OCI-LY1 (cell line): ENCODE measurements around the gene TRUB1.

Experiments
- EZH2 ChIP-seq: fragments of 200-600 bp; sonication (generic), shearing (Covaris generic); IDR thresholded peaks from 2 replicates; pipeline ENCODE4 v1.8.0; 2017; ENCODE audit warnings: borderline replicate concordance, mixed run types, mild to moderate bottlenecking, antibody characterized with exemption, low read length, moderate library complexity, mixed read lengths
- TF ChIP-seq, protein P1 (sequence below): fragments of 200-600 bp; sonication (generic), shearing (Covaris generic); IDR thresholded peaks from 2 replicates; pipeline ENCODE4 v1.5.1; 2017; ENCODE audit warnings: mild to moderate bottlenecking, antibody characterized with exemption, low read length, moderate library complexity, mixed read lengths

- TF ChIP-seq, protein P1, sequence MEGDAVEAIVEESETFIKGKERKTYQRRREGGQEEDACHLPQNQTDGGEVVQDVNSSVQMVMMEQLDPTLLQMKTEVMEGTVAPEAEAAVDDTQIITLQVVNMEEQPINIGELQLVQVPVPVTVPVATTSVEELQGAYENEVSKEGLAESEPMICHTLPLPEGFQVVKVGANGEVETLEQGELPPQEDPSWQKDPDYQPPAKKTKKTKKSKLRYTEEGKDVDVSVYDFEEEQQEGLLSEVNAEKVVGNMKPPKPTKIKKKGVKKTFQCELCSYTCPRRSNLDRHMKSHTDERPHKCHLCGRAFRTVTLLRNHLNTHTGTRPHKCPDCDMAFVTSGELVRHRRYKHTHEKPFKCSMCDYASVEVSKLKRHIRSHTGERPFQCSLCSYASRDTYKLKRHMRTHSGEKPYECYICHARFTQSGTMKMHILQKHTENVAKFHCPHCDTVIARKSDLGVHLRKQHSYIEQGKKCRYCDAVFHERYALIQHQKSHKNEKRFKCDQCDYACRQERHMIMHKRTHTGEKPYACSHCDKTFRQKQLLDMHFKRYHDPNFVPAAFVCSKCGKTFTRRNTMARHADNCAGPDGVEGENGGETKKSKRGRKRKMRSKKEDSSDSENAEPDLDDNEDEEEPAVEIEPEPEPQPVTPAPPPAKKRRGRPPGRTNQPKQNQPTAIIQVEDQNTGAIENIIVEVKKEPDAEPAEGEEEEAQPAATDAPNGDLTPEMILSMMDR: no peak
- TF ChIP-seq EZH2: no peak
These were observed 80.4 kb downstream of the TRUB1 start for GRCh38 chr10:115018185-115018931.
